ENCODE data around the gene SEPHS2.
A peak's percentile ranks its signal among the peaks of the same experiment; 100 is the strongest.

SEPHS2 gene

DNA sequence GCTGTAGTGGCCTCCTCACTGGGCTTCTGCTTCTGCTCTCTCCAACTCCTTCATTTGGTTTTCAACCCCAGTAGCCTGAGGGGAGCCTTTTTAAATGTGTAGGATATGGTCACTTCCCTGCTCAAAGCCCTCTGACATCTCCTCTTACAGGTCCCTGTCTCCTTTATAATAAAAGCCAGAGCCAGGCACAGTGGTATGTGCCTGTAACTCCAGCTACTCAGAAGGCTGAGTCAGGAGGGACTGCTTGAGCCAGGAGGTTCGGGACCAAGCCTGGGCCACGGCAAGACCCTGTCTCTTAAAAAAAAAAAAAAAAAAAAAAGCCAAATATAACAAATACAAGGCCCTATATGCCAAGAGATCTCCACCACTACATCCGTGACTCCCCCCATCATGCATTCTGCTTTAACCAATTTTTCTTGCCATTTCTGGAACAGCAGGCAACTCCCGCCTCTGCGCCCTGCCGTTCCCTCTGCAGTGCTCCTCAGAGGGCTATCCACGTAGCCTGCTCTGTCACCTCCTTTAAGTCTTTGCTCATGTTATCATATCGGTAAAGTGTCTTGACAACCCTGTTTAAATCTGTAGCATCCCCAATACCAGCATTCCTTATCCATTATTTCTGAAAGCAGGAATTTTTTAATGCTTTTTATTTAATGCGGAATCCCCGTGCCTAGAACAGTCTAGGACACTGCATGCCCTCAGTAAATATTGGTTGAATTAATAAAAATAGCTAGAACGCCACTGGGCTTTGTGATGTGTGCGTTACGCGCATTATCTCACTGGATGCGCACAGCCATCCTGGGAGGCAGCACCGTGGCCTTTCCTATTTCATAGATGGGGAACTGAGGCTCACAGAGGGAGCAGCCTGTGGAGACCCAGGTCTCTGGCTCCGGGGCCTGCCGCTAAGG is 28.8 kb downstream of the SEPHS2 start:
- TF ChIP-seq, protein P1, sequence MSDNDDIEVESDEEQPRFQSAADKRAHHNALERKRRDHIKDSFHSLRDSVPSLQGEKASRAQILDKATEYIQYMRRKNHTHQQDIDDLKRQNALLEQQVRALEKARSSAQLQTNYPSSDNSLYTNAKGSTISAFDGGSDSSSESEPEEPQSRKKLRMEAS (IDR thresholded peaks at IDR 0.05): no peak
- TF ChIP-seq, protein P2, sequence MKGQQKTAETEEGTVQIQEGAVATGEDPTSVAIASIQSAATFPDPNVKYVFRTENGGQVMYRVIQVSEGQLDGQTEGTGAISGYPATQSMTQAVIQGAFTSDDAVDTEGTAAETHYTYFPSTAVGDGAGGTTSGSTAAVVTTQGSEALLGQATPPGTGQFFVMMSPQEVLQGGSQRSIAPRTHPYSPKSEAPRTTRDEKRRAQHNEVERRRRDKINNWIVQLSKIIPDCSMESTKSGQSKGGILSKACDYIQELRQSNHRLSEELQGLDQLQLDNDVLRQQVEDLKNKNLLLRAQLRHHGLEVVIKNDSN (IDR thresholded peaks at IDR 0.05): no peak
- TF ChIP-seq NFIC (IDR thresholded peaks at IDR 0.05) (no peak), CREB1 (IDR thresholded peaks at IDR 0.05; ENCODE audit: low read depth) (no peak), CEBPB (IDR thresholded peaks at IDR 0.05) (no peak)

DNA sequence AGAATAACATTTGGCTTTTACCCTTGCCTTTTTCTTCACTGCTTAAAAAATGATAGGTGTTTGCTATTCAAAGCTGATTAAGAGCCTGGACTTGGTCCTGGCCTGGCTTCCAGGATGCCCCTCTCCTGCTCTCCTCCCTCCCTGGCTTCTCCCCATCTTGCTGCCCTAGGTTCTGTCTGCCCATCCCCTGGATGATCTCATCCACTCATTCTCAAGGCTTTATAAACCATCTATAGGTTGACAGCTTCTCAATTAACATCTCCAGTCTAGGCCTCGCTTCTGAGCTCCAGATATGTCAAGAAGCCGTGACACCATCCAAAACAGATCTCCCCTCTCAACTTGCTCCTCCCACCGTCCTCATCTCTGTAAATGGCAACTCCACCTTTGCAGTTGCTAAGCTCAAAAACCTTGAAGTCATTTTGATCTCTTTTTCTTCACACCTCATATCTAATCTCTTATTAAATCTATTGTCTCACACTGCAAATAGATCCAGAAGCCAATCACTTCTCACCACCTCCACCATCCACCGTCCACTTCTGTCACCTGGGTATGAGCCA is 29.5 kb downstream of the SEPHS2 start:
- no peak for TF ChIP-seq CEBPB (IDR thresholded peaks at IDR 0.05)
- TF ChIP-seq, protein P2 (IDR thresholded peaks at IDR 0.05): no peak
- no peak for TF ChIP-seq NFIC (IDR thresholded peaks at IDR 0.05)
- TF ChIP-seq TEAD4 (IDR thresholded peaks at IDR 0.05): no peak
- TF ChIP-seq RAD21 (IDR thresholded peaks at IDR 0.05; ENCODE audit: low read depth): no peak
- no peak for TF ChIP-seq ZBTB7A (IDR thresholded peaks at IDR 0.05; ENCODE audit: low read depth)
- no peak for TF ChIP-seq FOXM1 (IDR thresholded peaks at IDR 0.05; ENCODE audit: borderline replicate concordance, low read depth)
- no peak for TF ChIP-seq YY1 (IDR thresholded peaks at IDR 0.05; ENCODE audit: low read depth)
- TF ChIP-seq, protein P1 (IDR thresholded peaks at IDR 0.05): no peak
- no peak for TF ChIP-seq TAF1 (IDR thresholded peaks at IDR 0.05; ENCODE audit: low read depth)
- no peak for TF ChIP-seq CREB1 (IDR thresholded peaks at IDR 0.05; ENCODE audit: low read depth)

DNA sequence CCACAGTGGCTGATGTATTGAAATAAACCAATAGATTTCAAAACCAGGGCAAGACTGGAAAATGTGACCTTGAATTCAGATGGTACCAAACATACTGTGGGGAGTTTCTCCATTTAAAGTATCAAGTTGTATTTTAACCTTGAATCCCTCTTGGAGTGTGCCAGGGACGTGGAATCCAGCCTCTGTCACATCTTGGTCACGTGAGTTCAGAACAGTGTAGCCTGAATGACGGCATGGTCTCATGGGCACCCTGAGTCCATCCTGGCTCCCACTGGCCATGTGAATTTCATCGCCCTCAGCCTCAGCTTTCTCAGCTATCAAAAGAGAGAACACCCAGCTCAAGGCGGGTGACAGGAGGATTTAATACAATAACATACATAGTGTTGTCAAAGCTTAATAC is 31.5 kb downstream of the SEPHS2 start:
- TF ChIP-seq YY1 (IDR thresholded peaks at IDR 0.05; ENCODE audit: low read depth) (no peak), NFIC (IDR thresholded peaks at IDR 0.05) (no peak), CEBPB (IDR thresholded peaks at IDR 0.05) (no peak), TCF12 (IDR thresholded peaks at IDR 0.05; ENCODE audit: low read depth) (no peak), TEAD4 (IDR thresholded peaks at IDR 0.05) (no peak), ZBTB7A (IDR thresholded peaks at IDR 0.05; ENCODE audit: low read depth) (no peak), FOXM1 (IDR thresholded peaks at IDR 0.05; ENCODE audit: borderline replicate concordance, low read depth) (no peak), EGR1 (IDR thresholded peaks at IDR 0.05) (no peak), EP300 (IDR thresholded peaks at IDR 0.05; ENCODE audit: borderline replicate concordance) (no peak), CREB1 (IDR thresholded peaks at IDR 0.05; ENCODE audit: low read depth) (no peak), RAD21 (IDR thresholded peaks at IDR 0.05; ENCODE audit: low read depth) (no peak), TAF1 (IDR thresholded peaks at IDR 0.05; ENCODE audit: low read depth) (no peak)
- TF ChIP-seq, protein P3, sequence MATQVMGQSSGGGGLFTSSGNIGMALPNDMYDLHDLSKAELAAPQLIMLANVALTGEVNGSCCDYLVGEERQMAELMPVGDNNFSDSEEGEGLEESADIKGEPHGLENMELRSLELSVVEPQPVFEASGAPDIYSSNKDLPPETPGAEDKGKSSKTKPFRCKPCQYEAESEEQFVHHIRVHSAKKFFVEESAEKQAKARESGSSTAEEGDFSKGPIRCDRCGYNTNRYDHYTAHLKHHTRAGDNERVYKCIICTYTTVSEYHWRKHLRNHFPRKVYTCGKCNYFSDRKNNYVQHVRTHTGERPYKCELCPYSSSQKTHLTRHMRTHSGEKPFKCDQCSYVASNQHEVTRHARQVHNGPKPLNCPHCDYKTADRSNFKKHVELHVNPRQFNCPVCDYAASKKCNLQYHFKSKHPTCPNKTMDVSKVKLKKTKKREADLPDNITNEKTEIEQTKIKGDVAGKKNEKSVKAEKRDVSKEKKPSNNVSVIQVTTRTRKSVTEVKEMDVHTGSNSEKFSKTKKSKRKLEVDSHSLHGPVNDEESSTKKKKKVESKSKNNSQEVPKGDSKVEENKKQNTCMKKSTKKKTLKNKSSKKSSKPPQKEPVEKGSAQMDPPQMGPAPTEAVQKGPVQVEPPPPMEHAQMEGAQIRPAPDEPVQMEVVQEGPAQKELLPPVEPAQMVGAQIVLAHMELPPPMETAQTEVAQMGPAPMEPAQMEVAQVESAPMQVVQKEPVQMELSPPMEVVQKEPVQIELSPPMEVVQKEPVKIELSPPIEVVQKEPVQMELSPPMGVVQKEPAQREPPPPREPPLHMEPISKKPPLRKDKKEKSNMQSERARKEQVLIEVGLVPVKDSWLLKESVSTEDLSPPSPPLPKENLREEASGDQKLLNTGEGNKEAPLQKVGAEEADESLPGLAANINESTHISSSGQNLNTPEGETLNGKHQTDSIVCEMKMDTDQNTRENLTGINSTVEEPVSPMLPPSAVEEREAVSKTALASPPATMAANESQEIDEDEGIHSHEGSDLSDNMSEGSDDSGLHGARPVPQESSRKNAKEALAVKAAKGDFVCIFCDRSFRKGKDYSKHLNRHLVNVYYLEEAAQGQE (IDR thresholded peaks at IDR 0.05; ENCODE audit: low read depth): no peak
- TF ChIP-seq, protein P2 (IDR thresholded peaks at IDR 0.05): no peak
- TF ChIP-seq, protein P1 (IDR thresholded peaks at IDR 0.05): no peak

DNA sequence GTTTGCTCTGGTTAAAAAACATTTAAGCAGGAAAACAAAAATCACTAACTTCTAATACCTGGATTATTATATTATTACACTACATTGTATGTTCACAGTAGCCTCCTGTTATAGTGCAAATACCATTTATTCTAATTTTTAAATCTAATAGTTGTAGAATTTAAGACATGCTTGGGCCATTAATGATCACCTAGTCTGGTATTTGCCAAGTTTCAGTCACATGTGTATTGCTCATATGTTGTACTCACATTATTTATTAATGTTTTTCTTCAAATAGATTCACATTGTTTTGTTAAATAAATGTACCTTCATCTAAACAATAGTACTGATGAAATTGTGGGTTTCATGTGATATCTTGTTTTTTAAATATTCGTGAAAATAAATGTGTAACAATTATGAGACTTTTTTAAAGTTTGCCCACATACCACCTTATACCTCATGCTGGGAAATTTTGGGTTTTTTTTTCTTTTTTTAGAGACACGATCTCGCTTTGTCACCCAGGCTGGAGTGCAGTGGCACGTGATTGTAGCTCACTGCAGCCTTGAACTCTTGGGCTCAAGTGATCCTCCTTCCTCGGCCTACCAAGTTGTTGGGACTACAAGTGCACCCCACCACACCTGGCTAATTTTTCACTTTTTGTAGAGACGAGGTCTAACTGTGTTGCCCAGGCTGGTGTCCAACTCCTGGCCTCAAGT is 32.4 kb downstream of the SEPHS2 start:
- TF ChIP-seq ZBTB7A (IDR thresholded peaks at IDR 0.05; ENCODE audit: low read depth) (no peak), TEAD4 (IDR thresholded peaks at IDR 0.05) (no peak), RAD21 (IDR thresholded peaks at IDR 0.05; ENCODE audit: low read depth) (no peak), TCF12 (IDR thresholded peaks at IDR 0.05; ENCODE audit: low read depth) (no peak), YY1 (IDR thresholded peaks at IDR 0.05; ENCODE audit: low read depth) (no peak), EP300 (IDR thresholded peaks at IDR 0.05; ENCODE audit: borderline replicate concordance) (no peak), NFIC (IDR thresholded peaks at IDR 0.05) (no peak)

DNA sequence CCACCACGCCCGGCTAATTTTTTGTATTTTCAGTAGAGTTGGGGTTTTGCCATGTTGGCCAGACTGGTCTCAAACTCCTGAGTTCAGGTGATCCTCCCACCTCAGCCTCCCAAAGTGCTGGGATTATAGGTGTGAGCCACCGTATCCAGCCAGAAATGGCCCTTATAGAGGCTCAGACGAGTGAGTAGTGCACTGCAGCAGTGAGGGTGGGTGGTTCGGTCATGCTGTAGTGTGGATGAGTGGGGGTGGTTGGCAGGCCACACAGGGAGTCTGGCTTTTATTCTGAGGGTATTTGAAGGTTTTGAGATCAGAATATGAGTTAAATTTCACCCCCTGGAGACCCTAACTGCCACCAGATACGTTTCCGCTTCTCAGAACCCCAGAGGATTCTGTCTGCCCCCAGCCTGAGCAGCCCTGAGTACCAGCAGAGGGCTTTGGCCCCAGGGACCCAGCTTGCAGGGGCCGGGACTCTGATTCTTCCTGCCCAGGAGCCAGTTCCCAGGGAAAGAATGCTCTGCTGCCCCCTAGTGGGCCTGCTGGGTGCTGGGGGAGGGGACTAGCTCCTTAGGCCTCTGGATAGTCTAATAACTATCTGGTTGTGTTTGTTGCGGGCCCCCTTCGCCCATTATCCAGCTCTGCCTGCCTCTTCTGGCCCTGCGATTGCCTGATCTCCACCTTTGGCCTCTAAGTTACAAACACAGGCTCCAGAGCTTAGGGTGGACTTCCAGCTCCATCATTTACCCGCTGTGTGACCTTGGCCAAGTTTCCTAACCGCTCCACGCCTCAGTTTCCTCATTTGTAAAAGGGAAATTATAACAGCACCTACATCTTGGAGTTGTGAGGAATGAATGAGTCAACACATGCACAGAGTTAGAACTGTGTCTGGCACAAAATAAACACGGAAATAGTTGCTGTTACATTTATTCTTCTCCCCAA is 36.3 kb downstream of the SEPHS2 start:
- TF ChIP-seq, protein P3 (IDR thresholded peaks at IDR 0.05; ENCODE audit: low read depth): no peak
- no peak for TF ChIP-seq FOXM1 (IDR thresholded peaks at IDR 0.05; ENCODE audit: borderline replicate concordance, low read depth)
- peak; percentile 91 for TF ChIP-seq RAD21 (IDR thresholded peaks at IDR 0.05; ENCODE audit: low read depth)
- no peak for TF ChIP-seq TAF1 (IDR thresholded peaks at IDR 0.05; ENCODE audit: low read depth)
- TF ChIP-seq, protein P2 (IDR thresholded peaks at IDR 0.05): no peak
- no peak for TF ChIP-seq CEBPB (IDR thresholded peaks at IDR 0.05)
- TF ChIP-seq, protein P1 (IDR thresholded peaks at IDR 0.05): no peak
- no peak for TF ChIP-seq NFIC (IDR thresholded peaks at IDR 0.05)
